ENCODE measurements around the gene AP3S1.

DNA sequence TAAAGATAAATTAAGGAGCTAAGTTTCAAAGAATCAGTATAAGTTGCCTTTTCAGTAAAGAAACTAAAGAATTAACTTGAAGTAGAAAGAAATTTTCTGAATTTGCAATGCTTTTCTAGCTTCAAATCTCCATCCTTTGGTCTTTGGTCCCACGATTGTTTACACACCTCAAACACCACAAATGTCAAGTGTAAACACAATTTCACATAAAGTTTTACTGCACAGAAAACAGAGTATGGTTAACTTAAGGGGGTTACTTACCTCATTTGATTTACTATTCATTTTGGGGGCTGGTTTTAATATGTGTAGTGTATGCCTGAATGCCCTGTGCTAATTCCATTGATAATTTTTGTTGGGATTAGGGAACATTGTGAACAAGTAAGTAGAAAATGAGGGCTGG lies 29.4 kb upstream of the AP3S1 start:
- TF ChIP-seq, protein P1, sequence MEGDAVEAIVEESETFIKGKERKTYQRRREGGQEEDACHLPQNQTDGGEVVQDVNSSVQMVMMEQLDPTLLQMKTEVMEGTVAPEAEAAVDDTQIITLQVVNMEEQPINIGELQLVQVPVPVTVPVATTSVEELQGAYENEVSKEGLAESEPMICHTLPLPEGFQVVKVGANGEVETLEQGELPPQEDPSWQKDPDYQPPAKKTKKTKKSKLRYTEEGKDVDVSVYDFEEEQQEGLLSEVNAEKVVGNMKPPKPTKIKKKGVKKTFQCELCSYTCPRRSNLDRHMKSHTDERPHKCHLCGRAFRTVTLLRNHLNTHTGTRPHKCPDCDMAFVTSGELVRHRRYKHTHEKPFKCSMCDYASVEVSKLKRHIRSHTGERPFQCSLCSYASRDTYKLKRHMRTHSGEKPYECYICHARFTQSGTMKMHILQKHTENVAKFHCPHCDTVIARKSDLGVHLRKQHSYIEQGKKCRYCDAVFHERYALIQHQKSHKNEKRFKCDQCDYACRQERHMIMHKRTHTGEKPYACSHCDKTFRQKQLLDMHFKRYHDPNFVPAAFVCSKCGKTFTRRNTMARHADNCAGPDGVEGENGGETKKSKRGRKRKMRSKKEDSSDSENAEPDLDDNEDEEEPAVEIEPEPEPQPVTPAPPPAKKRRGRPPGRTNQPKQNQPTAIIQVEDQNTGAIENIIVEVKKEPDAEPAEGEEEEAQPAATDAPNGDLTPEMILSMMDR (IDR thresholded peaks at IDR 0.05), result no peak
- TF ChIP-seq POLR2A (IDR thresholded peaks at IDR 0.05), result no peak

Data from uterus (tissue), 2 donors.